Muscle of leg (tissue), 11 donors: ENCODE data around the gene ZSWIM6. TPM values are rescaled to one million over a fixed set of nuclear protein-coding genes. Genes with fewer than 3 reads are reported as not detected.
A peak's percentile ranks its signal among the peaks of the same experiment; 100 is the strongest.

Experiments
- DNase-seq: peaks from one replicate; pipeline ENCODE4 v3.0.0; 2013
- H3K27ac ChIP-seq: one replicate; pipeline ENCODE4 v1.5.1; 2013; ENCODE audit warnings: mild to moderate bottlenecking, low read length, control low read depth
- H3K27me3 ChIP-seq: one replicate; pipeline ENCODE4 v1.6.1; 2013; ENCODE audit warnings: low read length; ENCODE audit not compliant: control insufficient read depth, insufficient read depth
- H3K36me3 ChIP-seq: one replicate; pipeline ENCODE4 v1.6.1; 2013; ENCODE audit warnings: low read length; ENCODE audit not compliant: control insufficient read depth, insufficient read depth
- H3K4me1 ChIP-seq: one replicate; pipeline ENCODE4 v1.6.1; 2013; ENCODE audit warnings: low read length; ENCODE audit not compliant: control insufficient read depth, insufficient read depth
- H3K4me3 ChIP-seq: one replicate; pipeline ENCODE4 v1.5.1; 2013; ENCODE audit warnings: low read length, control low read depth
- H3K9me3 ChIP-seq: replicated peaks from 2 replicates; pipeline ENCODE4 v1.6.1; 2013; ENCODE audit warnings: low read depth, low read length; ENCODE audit not compliant: control insufficient read depth
- WGBS: methylation state at CpG from one replicate; pipeline ENCODE4 v1.1.5; 2013; ENCODE audit warnings: missing lambda C conversion rate; ENCODE audit not compliant: insufficient coverage; 5-methylcytosine and 5-hydroxymethylcytosine counted together
- polyA plus RNA-seq, 8 donors: library from polyadenylated mRNA; unstranded; fragments of 120-200 nt; gene quantifications; one replicate each; pipeline versions ENCODE4 v1.2.1 to v1.2.3, GENCODE V29; 2013; ENCODE audit warnings: inconsistent platforms in 1 of 8, low replicate concordance in 1 of 8; ENCODE audit not compliant: insufficient read length in 8 of 8, insufficient read depth in 1 of 8
- total RNA-seq: library from RNA; stranded (reverse); fragments of 120-200 nt; gene quantifications from one replicate; pipeline ENCODE4 v1.2.4, GENCODE V29; 2013

The ZSWIM6 gene
- total and polyA plus RNA-seq, 9 donors = 4.3 to 10.2 (median 7.5) TPM

GRCh38 chr5:61330845-61331406 is 1.1 kb upstream of the ZSWIM6 start:
- peak overlapping the region; percentile 98 for H3K27ac ChIP-seq
- H3K4me1 ChIP-seq = peaks cover 21% of the 10 kb centered on the region
- under 1% methylated on average over 80 of the region's 80 CpGs for WGBS
- peak overlapping the region; percentile 66 for H3K4me3 ChIP-seq
- H3K9me3 ChIP-seq = no peaks in the 10 kb centered on the region
- DNase-seq = peak; percentile 83
- no peaks in the 10 kb centered on the region for H3K36me3 ChIP-seq
- no peaks in the 10 kb centered on the region for H3K27me3 ChIP-seq

- DNase-seq = peak; percentile 64
Measured at GRCh38 chr5:61332358-61332749, 296 bp downstream of the ZSWIM6 start.

GRCh38 chr5:61332851-61333320 is 828 bp downstream of the ZSWIM6 start:
- H3K4me1 ChIP-seq = peaks cover 21% of the 10 kb centered on the region
- no peaks in the 10 kb centered on the region for H3K27me3 ChIP-seq
- H3K36me3 ChIP-seq = no peaks in the 10 kb centered on the region
- DNase-seq = peak; percentile 60
- under 1% methylated on average over 49 of the region's 61 CpGs for WGBS
- no peaks in the 10 kb centered on the region for H3K9me3 ChIP-seq
- peak overlapping the region; percentile 90 for H3K27ac ChIP-seq
- H3K4me3 ChIP-seq = peak overlapping the region; percentile 85

More at GRCh38 chr5:61332358-61332749, 296 bp downstream of the ZSWIM6 start:
- H3K4me3 ChIP-seq = peak overlapping the region; percentile 68
- H3K27ac ChIP-seq = peak overlapping the region; percentile 87
- H3K4me1 ChIP-seq = peaks cover 21% of the 10 kb centered on the region
- H3K36me3 ChIP-seq = no peaks in the 10 kb centered on the region
- WGBS = under 1% methylated on average over 69 of the region's 69 CpGs
- H3K9me3 ChIP-seq = no peaks in the 10 kb centered on the region
- no peaks in the 10 kb centered on the region for H3K27me3 ChIP-seq

DNA sequence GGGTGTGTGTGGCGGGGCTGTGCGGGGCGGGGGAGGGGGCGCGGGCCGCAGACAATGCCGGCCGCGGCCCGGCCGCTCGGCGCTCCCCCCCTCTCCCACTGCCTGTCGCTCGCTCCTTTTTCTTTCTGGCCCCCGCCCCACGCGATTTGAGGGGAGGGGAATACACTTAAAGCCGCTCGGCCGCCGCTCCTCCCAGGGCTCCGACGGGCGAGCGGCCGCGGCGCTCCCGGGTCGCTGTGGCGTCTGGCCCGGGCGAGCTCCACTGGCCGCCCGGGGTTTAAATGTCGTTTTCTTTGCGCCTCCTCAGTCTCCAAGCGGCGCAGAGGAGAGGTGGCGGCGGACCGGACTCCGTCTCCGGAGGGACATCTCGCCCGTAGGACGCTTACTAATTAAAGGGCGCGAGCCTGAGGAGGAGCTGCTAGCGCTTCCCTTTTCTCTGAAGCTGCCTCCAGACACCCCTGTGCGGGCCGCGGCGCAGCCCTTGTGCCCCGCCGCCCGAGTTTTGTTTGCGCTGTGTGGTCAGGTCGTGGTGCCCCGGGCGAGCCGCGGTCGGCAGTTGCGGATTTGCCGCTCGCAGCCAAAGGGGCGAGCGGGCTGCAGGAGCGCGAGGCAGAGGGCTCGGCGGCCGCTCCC is 1.4 kb downstream of the ZSWIM6 start:
- Histone ChIP-seq H3K9me3 (no peaks in the 10 kb centered on the region), H3K4me3 (peak overlapping the region; percentile 85), H3K27ac (peak overlapping the region; percentile 90), H3K4me1 (peaks cover 21% of the 10 kb centered on the region), H3K27me3 (no peaks in the 10 kb centered on the region), H3K36me3 (no peaks in the 10 kb centered on the region)
- under 1% methylated on average over 69 of the region's 75 CpGs for WGBS
- DNase-seq = peak; percentile 74

GRCh38 chr5:61333954-61334867 is 2.2 kb downstream of the ZSWIM6 start:
- no peaks in the 10 kb centered on the region for H3K9me3 ChIP-seq
- 0% methylated on average over 5 of the region's 17 CpGs for WGBS
- no peaks in the 10 kb centered on the region for H3K36me3 ChIP-seq
- H3K27ac ChIP-seq = peak overlapping the region; percentile 81
- H3K4me1 ChIP-seq = peaks cover 16% of the 10 kb centered on the region
- peak overlapping the region; percentile 85 for H3K4me3 ChIP-seq
- no peaks in the 10 kb centered on the region for H3K27me3 ChIP-seq
- DNase-seq = no peak

DNA sequence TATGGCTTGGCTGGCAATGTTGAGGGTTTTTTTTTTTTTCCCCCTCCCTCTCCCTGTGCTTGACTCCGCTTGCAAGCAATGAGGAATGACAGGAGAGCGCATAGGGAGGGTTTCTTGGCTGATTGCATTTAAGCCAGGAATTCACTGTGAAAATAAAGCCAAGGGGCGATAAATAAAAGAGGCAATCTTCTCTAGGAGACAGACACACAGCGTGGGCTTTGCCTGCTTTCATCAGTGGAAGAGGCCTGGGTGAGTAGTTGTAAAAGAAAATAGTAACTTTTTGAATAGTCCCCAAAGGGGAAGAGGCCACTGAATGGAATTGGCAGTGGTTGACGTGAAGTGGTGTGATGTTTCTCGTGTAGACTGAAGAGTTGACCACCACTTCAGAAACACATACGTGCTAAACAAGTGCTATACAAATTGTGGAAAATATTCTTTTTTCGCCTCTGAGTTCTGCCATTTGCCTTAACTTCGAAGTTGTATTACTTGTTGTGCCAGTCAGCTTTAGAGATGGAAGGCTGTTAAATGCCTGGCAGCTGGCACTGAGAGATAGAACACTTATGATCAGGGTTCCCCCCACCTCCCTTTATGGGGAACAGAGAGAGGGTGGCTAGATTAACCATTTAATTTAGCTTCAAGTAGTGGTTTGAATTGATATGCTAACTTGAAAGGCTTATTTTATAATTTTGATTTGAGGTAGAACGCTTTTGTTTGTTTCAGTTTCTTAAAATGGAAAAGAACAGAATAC is 3.0 kb downstream of the ZSWIM6 start:
- peak overlapping the region; percentile 85 for H3K4me3 ChIP-seq
- no peak overlapping the region for H3K27ac ChIP-seq
- no peaks in the 10 kb centered on the region for H3K36me3 ChIP-seq
- no peaks in the 10 kb centered on the region for H3K27me3 ChIP-seq
- H3K9me3 ChIP-seq = no peaks in the 10 kb centered on the region
- DNase-seq = no peak
- H3K4me1 ChIP-seq = peaks cover 9% of the 10 kb centered on the region
- WGBS = 57% methylated on average over 3 of the region's 10 CpGs

DNA sequence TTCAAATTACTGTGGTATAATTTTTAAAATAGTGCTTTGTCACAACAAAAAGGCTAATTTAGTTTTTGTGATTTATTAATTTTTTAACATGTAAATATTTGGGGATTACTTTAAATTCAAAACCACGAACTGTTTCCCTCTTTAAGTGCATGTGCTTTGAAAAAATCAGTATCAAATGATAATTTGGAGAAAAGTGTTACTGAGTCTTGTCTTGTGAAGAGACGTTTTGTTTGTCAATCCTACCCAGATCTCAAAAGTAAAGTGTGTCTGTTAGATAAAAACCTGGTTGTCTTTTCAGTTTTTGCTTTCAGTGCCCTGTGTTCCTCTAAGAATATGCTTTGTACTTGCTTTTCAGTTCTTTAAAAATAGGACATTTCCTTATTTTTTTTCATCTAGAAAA is 7.7 kb downstream of the ZSWIM6 start:
- WGBS = no CpG with 5 or more reads among the region's 2 CpGs
- H3K27ac ChIP-seq = no peak overlapping the region
- DNase-seq = no peak
- H3K9me3 ChIP-seq = no peaks in the 10 kb centered on the region
- peaks cover 13% of the 10 kb centered on the region for H3K4me1 ChIP-seq
- no peak overlapping the region for H3K4me3 ChIP-seq
- no peaks in the 10 kb centered on the region for H3K36me3 ChIP-seq
- H3K27me3 ChIP-seq = no peaks in the 10 kb centered on the region

DNA sequence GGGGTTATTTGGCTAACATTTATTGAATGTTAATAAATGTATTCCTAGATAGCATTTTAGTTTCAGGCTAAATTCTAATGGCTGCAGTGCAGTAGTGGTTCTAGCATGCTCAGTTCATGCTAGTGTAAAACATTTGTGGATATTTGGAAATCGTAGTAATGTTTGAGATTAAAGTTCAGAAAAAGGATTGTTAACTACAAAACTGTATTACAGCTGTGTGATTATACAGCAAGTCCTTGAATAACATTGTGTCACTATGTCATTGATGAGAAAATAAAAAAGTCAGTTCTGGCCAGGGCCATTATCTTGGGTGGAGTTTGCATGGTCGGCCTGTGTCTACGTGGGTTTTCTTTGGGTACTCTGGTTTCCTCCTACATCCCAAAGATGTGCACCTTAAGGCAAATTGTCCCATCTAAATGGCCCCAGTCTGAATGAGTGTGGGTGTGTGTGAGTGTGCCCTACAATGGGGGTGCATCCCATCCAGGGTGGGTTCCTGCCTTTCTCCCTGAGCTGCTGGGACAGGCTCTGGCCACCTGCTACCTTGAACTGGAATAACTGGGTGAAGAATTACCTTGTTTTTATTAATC is 8.8 kb downstream of the ZSWIM6 start:
- H3K27me3 ChIP-seq = no peaks in the 10 kb centered on the region
- H3K4me1 ChIP-seq = peaks cover 8% of the 10 kb centered on the region
- DNase-seq = no peak
- WGBS = no CpG with 5 or more reads among the region's 3 CpGs
- H3K9me3 ChIP-seq = no peaks in the 10 kb centered on the region
- H3K4me3 ChIP-seq = no peak overlapping the region
- H3K36me3 ChIP-seq = no peaks in the 10 kb centered on the region
- no peak overlapping the region for H3K27ac ChIP-seq

- Histone ChIP-seq H3K9me3 (no peaks in the 10 kb centered on the region), H3K4me3 (no peak overlapping the region), H3K36me3 (no peaks in the 10 kb centered on the region), H3K27ac (no peak overlapping the region), H3K4me1 (peaks cover 8% of the 10 kb centered on the region), H3K27me3 (no peaks in the 10 kb centered on the region)
- DNase-seq = no peak
- no CpG with 5 or more reads among the region's 4 CpGs for WGBS
Measured at GRCh38 chr5:61342071-61342501, 10.0 kb downstream of the ZSWIM6 start.
